GM08714 (cell line): ENCODE results near the gene ARID1B.

ENCODE experiments used
- H3K4me3 ChIP-seq: fragments of 200-500 bp; sonication (Bioruptor generic); 2 replicates; pipeline ENCODE4 v1.5.1; 2014; ENCODE audit warnings: mild to moderate bottlenecking, low read length, inconsistent platforms
- ZNF274 ChIP-seq: IDR thresholded peaks from 2 replicates; pipeline ENCODE4 v1.6.1; 2012; ENCODE audit warnings: mild to moderate bottlenecking, low read depth, low read length

ARID1B gene

GRCh38 chr6:157244175-157244574, 467.0 kb downstream of the ARID1B start:
- TF ChIP-seq ZNF274 = no peak
- no peak overlapping the region for H3K4me3 ChIP-seq

- TF ChIP-seq ZNF274 = no peak
- H3K4me3 ChIP-seq = no peak overlapping the region
Observed at GRCh38 chr6:157244780-157245179, 467.6 kb downstream of the ARID1B start.

- no peak for TF ChIP-seq ZNF274
Observed at GRCh38 chr6:157245436-157245835, 468.3 kb downstream of the ARID1B start.

DNA sequence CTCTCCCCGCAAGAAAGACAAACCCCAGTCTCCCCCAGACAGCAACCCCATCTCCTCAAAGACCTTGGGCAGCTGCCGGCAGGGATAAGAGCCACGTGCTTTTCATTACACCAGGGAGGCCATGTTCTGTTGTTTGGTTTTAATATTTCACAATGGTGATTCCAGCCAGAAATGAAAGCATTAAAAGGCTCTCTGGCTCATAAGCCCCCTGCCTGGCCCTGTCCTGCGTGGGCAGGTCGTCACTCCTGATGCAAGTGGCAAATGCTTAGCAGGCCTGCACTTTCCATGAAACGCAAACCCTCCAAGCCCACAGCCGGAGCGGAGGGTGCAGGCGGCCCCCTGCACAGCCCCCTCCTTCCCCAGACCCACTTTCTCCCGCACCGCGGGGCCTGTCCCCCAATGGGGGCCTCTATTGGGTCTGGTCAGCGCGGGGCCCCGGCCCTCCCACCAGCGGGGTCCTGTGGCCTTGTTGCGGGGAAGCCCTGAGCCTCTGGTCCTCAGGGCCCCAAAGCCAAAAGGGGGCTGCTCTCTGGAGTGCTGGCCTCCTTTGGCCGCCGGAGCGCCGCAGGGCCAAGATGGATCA, 469.0 kb downstream of the ARID1B start:
- TF ChIP-seq ZNF274 = no peak
- no peak overlapping the region for H3K4me3 ChIP-seq

More at GRCh38 chr6:157245436-157245835, 468.3 kb downstream of the ARID1B start:
- no peak overlapping the region for H3K4me3 ChIP-seq

DNA sequence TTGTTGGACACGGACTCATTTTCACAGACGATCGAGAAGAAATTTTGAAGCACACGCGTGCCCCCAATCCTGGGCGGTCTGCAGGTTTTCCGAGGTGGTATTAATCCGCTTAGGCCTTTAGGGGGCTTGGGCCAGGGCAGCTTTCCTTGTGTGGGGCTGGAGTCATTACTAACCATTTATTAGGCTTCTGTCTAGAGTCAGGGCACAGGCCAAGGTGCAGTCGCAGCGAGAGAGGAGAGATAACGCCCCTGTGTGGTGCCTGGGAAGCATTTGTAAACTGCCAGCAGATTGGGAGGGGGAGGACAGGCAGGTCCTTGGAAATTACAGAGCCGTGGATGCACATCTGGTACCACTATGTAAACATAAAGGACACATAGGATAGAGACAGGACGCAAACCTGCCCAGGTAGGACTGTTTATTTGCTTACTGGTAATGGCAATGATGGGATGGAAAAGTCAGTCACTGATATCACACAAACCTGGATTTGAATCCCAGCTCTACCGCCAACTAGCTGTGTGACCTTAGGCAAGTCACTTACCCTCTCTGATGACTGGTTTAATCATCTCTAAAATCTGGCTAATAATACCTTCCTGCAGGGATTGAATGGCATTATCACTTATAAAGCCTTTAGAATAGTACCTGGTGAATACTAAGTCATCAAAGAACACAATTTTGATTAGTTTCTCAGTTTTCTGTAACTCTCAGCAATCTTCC, 469.8 kb downstream of the ARID1B start:
- no peak for TF ChIP-seq ZNF274
- no peak overlapping the region for H3K4me3 ChIP-seq

DNA sequence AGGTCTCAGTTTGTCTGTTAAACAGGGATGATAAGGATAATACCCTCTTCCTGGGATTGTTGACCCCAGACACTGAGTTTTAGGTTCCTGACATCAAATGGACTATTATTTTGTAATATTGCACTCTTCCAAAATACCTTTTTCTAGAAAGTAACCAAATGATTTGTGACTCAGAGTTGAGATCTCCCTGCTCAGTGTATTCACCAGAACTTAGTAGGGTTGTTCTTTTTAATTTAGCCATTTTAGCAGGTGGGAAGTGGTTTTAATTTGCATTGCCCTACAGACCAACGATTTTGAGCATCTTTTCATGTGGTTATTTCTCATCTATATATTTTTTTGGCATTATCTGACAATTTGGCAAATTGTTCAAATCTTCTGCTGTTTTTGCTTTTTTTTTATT, 471.1 kb downstream of the ARID1B start:
- TF ChIP-seq ZNF274 = no peak
- no peak overlapping the region for H3K4me3 ChIP-seq

- no peak for TF ChIP-seq ZNF274
- H3K4me3 ChIP-seq = no peak overlapping the region
Observed at GRCh38 chr6:157249826-157250225, 472.6 kb downstream of the ARID1B start.

- TF ChIP-seq ZNF274 = no peak
Observed at GRCh38 chr6:157251586-157252247, 474.5 kb downstream of the ARID1B start.

DNA sequence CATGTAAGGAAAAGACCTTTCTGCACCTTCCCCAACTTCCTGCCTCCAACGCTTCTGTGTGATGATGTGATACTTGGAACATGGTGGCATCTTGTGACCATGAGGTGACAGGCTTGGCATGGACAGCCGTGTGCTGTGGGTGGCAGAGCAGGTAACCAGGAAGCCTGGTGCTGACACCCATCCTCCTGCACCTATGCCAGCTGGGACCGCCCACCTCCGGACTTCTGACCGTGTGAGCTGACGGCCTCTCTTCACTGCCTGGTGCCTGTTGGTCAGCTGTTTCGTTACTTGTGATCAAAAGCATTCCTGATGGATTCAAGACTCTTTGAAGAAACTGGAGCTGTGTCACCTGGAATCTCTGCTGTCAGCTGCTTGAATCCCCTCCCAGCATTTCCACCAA, 475.8 kb downstream of the ARID1B start:
- no peak for TF ChIP-seq ZNF274
- no peak overlapping the region for H3K4me3 ChIP-seq

More at GRCh38 chr6:157251586-157252247, 474.5 kb downstream of the ARID1B start:
- no peak overlapping the region for H3K4me3 ChIP-seq

GRCh38 chr6:157253699-157254098, 476.5 kb downstream of the ARID1B start:
- H3K4me3 ChIP-seq = no peak overlapping the region
- no peak for TF ChIP-seq ZNF274

DNA sequence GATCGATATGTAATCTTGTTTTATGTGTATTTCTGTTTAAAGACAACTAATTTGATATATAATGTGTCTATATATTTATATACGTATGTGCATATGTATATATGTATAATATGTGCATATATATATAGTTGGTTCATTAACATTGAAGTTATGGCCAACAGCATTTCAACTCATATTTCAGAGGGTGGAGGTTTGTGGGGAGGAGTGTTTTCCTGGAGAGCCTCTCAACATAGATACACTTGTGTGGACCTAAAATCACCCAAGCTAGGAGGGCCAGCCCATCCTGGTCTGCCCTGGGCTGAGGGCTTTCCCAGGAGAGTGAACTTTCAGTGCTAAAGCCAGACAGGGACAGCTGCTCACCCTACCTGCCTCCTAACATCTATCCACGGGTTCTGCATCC, 477.4 kb downstream of the ARID1B start:
- no peak for TF ChIP-seq ZNF274

GRCh38 chr6:157255079-157255478, 477.9 kb downstream of the ARID1B start:
- no peak for TF ChIP-seq ZNF274
- no peak overlapping the region for H3K4me3 ChIP-seq

More for the DNA sequence above, 477.4 kb downstream of the ARID1B start:
- H3K4me3 ChIP-seq = no peak overlapping the region

GRCh38 chr6:157258878-157259277, 481.7 kb downstream of the ARID1B start:
- TF ChIP-seq ZNF274 = no peak
- H3K4me3 ChIP-seq = no peak overlapping the region

DNA sequence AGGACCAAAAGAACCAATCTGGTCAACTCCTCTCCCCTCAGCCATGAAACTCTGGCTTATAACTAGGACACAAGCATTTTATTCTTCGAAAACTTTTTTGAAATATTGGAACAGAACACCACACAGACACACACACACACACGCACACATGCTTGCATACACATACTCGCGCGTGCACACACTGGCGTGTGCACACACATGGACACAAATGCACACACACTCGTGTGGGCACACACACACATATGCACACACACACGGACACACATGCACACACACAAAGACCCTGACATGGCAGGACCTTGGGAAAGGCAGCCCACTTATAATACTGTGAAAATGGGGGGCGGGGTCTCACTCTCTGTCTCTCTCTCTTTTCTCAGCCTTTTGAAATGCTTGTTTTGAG, 482.3 kb downstream of the ARID1B start:
- TF ChIP-seq ZNF274 = no peak
- H3K4me3 ChIP-seq = no peak overlapping the region
